Natural killer cell (primary cell): ENCODE data around the gene BIRC2. TPM values are rescaled to one million over a fixed set of nuclear protein-coding genes. Genes with fewer than 3 reads are reported as not detected.

Experiments used
- ATAC-seq, 3 donors: fragments of 150-1000 bp in 2 of 3; fragments of 200-7000 bp in 1 of 3; cut with Tn5 transposase; 1 replicate in 1 of 3; 2 replicates in 2 of 3; pipeline ENCODE4 v1.10.0; 2021; ENCODE audit warnings: mild to moderate bottlenecking in 2 of 3, moderate library complexity in 2 of 3
- DNase-seq, 2 donors: peaks; one replicate each; pipeline versions ENCODE4 v3.0.0 to v3.0.0-alpha.2; 2013 to 2021; ENCODE audit warnings: mixed read lengths in 1 of 2
- H3K27ac ChIP-seq: one replicate; pipeline ENCODE4 v1.5.1; 2013; ENCODE audit warnings: mild to moderate bottlenecking, low read length
- H3K27me3 ChIP-seq: one replicate; pipeline ENCODE4 v1.6.1; 2013; ENCODE audit warnings: low read length; ENCODE audit not compliant: control insufficient read depth, insufficient read depth
- H3K36me3 ChIP-seq: one replicate; pipeline ENCODE4 v1.6.1; 2013; ENCODE audit warnings: low read length; ENCODE audit not compliant: control insufficient read depth, insufficient read depth
- H3K4me1 ChIP-seq: one replicate; pipeline ENCODE4 v1.6.1; 2013; ENCODE audit warnings: low read length; ENCODE audit not compliant: control insufficient read depth, insufficient read depth
- H3K4me3 ChIP-seq: one replicate; pipeline ENCODE4 v1.5.1; 2013; ENCODE audit warnings: low read length
- H3K9me3 ChIP-seq: one replicate; pipeline ENCODE4 v1.6.1; 2013; ENCODE audit warnings: low read length; ENCODE audit not compliant: control insufficient read depth, insufficient read depth
- H3K27ac Mint-ChIP-seq, 2 donors: one replicate each; pipeline ENCODE4 v1.8.0; 2022; ENCODE audit warnings: mild to moderate bottlenecking in 2 of 2, mixed read lengths in 2 of 2, moderate library complexity in 1 of 2
- H3K27me3 Mint-ChIP-seq, 2 donors: one replicate each; pipeline ENCODE4 v1.8.0; 2022; ENCODE audit warnings: low read depth in 2 of 2, mixed read lengths in 2 of 2
- H3K36me3 Mint-ChIP-seq: one replicate; pipeline ENCODE4 v1.8.0; 2022; ENCODE audit warnings: mixed read lengths
- H3K4me1 Mint-ChIP-seq, 2 donors: one replicate each; pipeline ENCODE4 v1.8.0; 2022; ENCODE audit warnings: mixed read lengths in 2 of 2
- H3K4me3 Mint-ChIP-seq: one replicate; pipeline ENCODE4 v1.8.0; 2022; ENCODE audit warnings: mild to moderate bottlenecking, moderate library complexity, mixed read lengths
- H3K9me3 Mint-ChIP-seq, 2 donors: one replicate each; pipeline ENCODE4 v1.8.0; 2022; ENCODE audit warnings: mixed read lengths in 2 of 2
- WGBS: methylation state at CpG from one replicate; pipeline ENCODE4 v1.1.7; 2013; ENCODE audit warnings: missing lambda C conversion rate; ENCODE audit not compliant: insufficient coverage; 5-methylcytosine and 5-hydroxymethylcytosine counted together
- intact Hi-C: fragments of 100-400 bp; cut with micrococcal nuclease; formaldehyde crosslinking; loops from one replicate; pipeline ENCODE4 v1.14.2; 2022
- total RNA-seq, 4 donors: library from RNA; stranded (reverse); fragments of 120-200 nt in 1 of 4; gene quantifications; one replicate each; pipeline versions ENCODE4 v1.2.3 to v1.2.4, GENCODE V29; 2013 to 2022
- TF ChIP-seq, protein P1 (sequence below): fragments of 200-600 bp; IDR thresholded peaks from one replicate; pipeline ENCODE4 v1.8.0; 2022; ENCODE audit warnings: antibody characterized with exemption

BIRC2 gene
- total RNA-seq, 3 donors from 2014 or later (not counting 1 experiment from before 2014, with no cell fraction given) = 92.2 to 146 (median 111) TPM

DNA sequence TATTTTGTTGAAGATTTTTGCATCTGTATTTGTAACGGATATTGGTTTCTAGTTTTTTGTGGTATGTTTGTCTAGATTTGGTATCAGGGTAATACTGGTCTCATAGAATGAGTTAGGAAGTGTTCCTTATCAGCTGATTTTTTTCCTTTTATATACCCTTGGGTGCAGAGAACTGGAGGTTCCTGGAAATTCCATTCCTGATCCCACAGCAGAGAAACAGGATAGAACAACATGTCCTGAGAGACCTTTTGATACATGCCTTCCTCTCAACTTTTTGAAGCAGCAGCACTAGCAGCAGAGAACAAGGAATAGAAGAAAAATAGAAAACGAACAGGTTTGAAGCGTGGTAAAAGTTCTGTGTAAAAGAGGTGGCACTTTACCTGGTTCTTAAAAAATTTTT, 36.8 kb downstream of the BIRC2 start:
- H3K36me3 ChIP-seq = peaks cover 39% of the 10 kb centered on the region
- no peaks in the 10 kb centered on the region for H3K4me1 Mint-ChIP-seq
- H3K27ac ChIP-seq = no peak overlapping the region
- DNase-seq = no peak
- H3K27me3 Mint-ChIP-seq = no peaks in the 10 kb centered on the region
- peaks cover 5% of the 10 kb centered on the region for H3K36me3 Mint-ChIP-seq
- WGBS = 94% methylated on average over 3 of the region's 3 CpGs
- no peak overlapping the region for H3K4me3 Mint-ChIP-seq
- peak overlapping the region in 1 of 2 donors; percentile 1 for H3K27ac Mint-ChIP-seq
- no peaks in the 10 kb centered on the region for H3K27me3 ChIP-seq
- H3K9me3 ChIP-seq = no peaks in the 10 kb centered on the region
- TF ChIP-seq, protein P1, sequence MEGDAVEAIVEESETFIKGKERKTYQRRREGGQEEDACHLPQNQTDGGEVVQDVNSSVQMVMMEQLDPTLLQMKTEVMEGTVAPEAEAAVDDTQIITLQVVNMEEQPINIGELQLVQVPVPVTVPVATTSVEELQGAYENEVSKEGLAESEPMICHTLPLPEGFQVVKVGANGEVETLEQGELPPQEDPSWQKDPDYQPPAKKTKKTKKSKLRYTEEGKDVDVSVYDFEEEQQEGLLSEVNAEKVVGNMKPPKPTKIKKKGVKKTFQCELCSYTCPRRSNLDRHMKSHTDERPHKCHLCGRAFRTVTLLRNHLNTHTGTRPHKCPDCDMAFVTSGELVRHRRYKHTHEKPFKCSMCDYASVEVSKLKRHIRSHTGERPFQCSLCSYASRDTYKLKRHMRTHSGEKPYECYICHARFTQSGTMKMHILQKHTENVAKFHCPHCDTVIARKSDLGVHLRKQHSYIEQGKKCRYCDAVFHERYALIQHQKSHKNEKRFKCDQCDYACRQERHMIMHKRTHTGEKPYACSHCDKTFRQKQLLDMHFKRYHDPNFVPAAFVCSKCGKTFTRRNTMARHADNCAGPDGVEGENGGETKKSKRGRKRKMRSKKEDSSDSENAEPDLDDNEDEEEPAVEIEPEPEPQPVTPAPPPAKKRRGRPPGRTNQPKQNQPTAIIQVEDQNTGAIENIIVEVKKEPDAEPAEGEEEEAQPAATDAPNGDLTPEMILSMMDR = no peak
- no peak for ATAC-seq
- H3K4me1 ChIP-seq = no peaks in the 10 kb centered on the region
- H3K4me3 ChIP-seq = no peak overlapping the region
- intact Hi-C loops = no loop called here
- no peaks in the 10 kb centered on the region for H3K9me3 Mint-ChIP-seq

DNA sequence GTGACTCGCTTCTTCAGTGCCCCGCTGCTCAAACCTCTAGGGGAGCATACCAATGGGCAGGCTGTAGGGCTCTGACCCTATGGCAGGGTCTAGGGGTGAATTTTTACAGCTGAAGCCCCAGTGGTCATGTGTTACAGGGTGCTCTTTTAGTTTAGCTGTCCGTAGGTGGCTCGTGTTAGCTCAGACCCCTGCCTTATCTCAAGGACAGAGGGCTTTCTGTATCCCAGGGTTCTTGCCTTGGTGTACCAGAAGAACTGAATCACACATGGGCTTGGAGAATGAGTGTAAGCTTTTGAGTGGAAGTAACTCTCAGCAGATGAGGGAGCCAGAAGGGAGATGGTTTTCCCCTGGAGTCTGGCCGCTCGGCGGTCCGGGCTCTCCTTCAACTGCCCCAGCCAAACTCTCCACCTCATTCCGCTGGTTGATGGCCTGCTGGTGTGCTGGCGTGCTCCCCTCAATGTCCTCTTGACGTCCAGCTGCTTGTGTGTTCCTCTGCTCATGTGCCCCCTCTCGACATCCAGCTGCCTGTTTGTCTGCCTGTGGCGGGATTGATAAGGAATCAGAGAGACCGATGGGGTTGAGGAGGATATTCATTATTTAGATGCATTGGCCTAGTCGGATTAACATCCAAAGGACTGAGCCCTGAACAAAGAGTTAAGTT, 37.5 kb downstream of the BIRC2 start:
- DNase-seq (no peak), ATAC-seq (no peak)
- intact Hi-C loops = no loop called here
- H3K27me3 Mint-ChIP-seq = no peaks in the 10 kb centered on the region
- WGBS = 97% methylated on average over 14 of the region's 15 CpGs
- TF ChIP-seq, protein P1 = no peak
- H3K4me3 ChIP-seq = no peak overlapping the region
- H3K4me3 Mint-ChIP-seq = no peak overlapping the region
- H3K27ac Mint-ChIP-seq = peak overlapping the region; percentile 24 to 27
- H3K27me3 ChIP-seq = no peaks in the 10 kb centered on the region
- no peaks in the 10 kb centered on the region for H3K9me3 ChIP-seq
- no peaks in the 10 kb centered on the region for H3K36me3 Mint-ChIP-seq
- H3K36me3 ChIP-seq = peaks cover 39% of the 10 kb centered on the region
- H3K27ac ChIP-seq = no peak overlapping the region
- H3K4me1 Mint-ChIP-seq = no peaks in the 10 kb centered on the region
- no peaks in the 10 kb centered on the region for H3K4me1 ChIP-seq
- no peaks in the 10 kb centered on the region for H3K9me3 Mint-ChIP-seq

DNA sequence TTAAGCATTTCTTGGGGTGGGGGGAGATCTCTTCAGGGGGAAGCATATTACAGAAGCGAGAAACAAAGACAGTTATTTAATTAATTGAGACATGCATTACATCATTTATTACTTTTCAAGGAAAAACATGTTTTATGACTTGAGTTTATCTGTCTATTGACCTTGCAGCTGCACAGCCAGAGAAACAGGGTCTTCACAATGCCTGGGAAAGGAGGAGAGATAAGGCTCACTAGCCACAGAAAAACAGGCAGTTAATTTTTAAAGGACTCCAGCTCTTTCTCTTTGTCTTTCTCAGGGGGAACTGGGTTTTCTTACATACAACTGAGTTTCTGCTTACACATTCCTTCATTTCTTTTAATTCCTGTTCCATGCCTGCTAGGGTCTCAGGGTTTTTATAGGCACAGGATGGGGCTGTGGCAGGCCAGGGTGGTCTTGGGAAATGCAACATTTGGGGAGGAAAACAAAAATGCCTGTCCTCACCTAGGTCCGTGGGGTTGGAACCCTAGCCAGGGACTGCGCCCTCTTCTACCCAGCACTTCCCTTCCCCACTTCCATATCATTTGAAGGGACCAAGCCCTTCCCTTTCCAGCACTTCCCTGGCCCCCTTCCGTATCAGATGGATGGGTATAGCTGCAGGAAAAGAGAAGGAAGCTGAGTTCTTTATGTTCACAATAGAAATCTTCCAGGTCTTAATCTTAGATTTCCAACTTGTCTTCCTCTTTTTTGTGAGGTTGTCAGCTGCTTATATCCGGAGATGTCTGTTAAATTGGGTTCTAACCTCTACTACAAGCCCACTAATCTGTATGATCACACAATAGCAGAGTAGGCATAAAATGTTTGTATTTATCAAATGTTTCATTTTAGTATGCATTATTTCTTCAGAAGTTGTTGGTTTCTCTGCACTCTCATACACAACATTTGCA, 38.3 kb downstream of the BIRC2 start:
- H3K27ac ChIP-seq = no peak overlapping the region
- no peak for ATAC-seq
- Mint-ChIP-seq H3K4me1 (peaks cover under 1% of the 10 kb centered on the region in 2 donors), H3K9me3 (no peaks in the 10 kb centered on the region), H3K27me3 (no peaks in the 10 kb centered on the region), H3K4me3 (no peak overlapping the region), H3K36me3 (no peaks in the 10 kb centered on the region), H3K27ac (peak overlapping the region; percentile 24 to 27)
- TF ChIP-seq, protein P1 = no peak
- WGBS = 90% methylated on average over 2 of the region's 5 CpGs
- H3K36me3 ChIP-seq = peaks cover 38% of the 10 kb centered on the region
- no peaks in the 10 kb centered on the region for H3K9me3 ChIP-seq
- no peak overlapping the region for H3K4me3 ChIP-seq
- DNase-seq = no peak
- intact Hi-C loops = no loop called here
- no peaks in the 10 kb centered on the region for H3K4me1 ChIP-seq
- H3K27me3 ChIP-seq = no peaks in the 10 kb centered on the region
